SK-MEL-5 (cell line): ENCODE results near the gene HBM. TPM values are rescaled to one million over a fixed set of nuclear protein-coding genes. Genes with fewer than 3 reads are reported as not detected.
"Not testable (repeated sequence)": the region's sequence is repeated elsewhere in the genome, so short reads cannot be mapped to it uniquely, and the experiment has no call there.

ENCODE experiments used
- DNase-seq: peaks from one replicate; pipeline ENCODE4 v3.0.0-alpha.2; 2016; ENCODE audit warnings: low read depth, low spot score
- in situ Hi-C: cut with HindIII; loops from 2 replicates; pipeline ENCODE4 v1.10.0; 2016; ENCODE audit warnings: low sequenced_read_pairs, high pct_unique_total_duplicates, low pct_unique_long_range_greater_than_20kb
- total RNA-seq: library from RNA; depleted of rRNA; stranded (reverse); fragments of >200 nt; shearing (Covaris generic); gene quantifications from 2 replicates; pipeline ENCODE4 v1.2.3, GENCODE V29; 2014

Gene HBM
- total RNA-seq, 1 experiment from 2014 or later: not detected

DNA sequence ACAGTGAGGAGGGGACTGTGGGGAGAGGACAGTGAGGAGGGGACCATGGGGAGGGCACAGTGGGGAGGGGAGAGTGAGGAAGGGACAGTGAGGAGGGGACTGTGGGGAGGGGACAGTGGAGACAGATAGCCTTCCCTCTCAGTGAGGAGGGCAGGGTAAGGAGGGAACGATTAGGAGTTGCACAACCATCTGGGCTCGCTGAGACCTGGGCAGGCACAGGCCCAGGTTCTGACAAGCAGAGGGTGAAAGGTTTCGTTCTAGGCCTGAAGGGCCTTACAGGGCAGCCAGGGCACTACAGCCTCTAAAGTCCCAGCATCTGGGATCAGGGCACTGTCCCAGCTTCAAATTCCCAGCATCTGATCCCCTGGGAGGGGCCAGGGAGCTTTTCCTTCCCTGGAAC is 2.1 kb upstream of the HBM start:
- in situ Hi-C loops: not testable (repeated sequence)

GRCh38 chr16:164134-164823 is 1.5 kb upstream of the HBM start:
- DNase-seq, in situ Hi-C loops: not testable (repeated sequence)

More for the DNA sequence above, 2.1 kb upstream of the HBM start:
- DNase-seq: not testable (repeated sequence)

- in situ Hi-C loops: no loop called here
- DNase-seq: no peak
These were observed 795 bp upstream of the HBM start for GRCh38 chr16:164827-165538.

- in situ Hi-C loops: no loop called here
- no peak for DNase-seq
These were observed 770 bp downstream of the HBM start for GRCh38 chr16:166375-167121.

DNA sequence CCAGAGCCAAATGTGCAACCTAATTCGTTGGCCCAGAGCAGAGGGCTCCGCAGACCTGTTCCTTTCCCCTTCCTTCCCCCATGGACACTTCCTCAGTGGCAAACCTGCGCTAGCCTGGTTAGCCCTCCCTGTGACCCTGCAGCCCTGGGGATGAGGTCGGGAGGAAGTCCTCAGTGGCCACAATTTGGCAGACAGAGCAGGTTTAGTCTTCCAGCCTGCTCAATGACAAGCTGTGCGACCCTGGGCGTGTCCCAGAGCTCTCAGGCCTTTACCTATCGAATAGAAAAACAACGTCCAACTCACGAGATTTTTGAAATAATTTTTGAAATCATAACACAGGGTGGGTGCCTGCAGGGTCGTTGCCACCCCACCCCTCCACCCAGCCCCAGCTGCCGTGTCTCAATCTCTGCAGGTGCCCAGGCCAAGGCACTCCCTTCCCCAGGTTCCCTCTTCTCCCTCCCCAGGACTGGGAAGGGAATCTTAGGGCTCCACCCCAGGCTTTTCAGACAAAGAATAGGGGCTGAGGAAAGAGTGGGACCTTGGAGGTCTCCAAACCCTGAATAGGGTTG is 1.4 kb downstream of the HBM start:
- in situ Hi-C loops: no loop called here
- no peak for DNase-seq

- DNase-seq: no peak
- in situ Hi-C loops: no loop called here
These were observed 2.6 kb downstream of the HBM start for GRCh38 chr16:168424-168823.

- no peak for DNase-seq
- in situ Hi-C loops: no loop called here
These were observed 3.2 kb downstream of the HBM start for GRCh38 chr16:169014-169413.

DNA sequence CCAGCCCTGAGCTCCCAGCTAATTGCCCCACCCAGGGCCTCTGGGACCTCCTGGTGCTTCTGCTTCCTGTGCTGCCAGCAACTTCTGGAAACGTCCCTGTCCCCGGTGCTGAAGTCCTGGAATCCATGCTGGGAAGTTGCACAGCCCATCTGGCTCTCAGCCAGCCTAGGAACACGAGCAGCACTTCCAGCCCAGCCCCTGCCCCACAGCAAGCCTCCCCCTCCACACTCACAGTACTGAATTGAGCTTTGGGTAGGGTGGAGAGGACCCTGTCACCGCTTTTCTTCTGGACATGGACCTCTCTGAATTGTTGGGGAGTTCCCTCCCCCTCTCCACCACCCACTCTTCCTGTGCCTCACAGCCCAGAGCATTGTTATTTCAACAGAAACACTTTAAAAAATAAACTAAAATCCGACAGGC is 4.3 kb downstream of the HBM start:
- in situ Hi-C loops, DNase-seq: not testable (repeated sequence)

- in situ Hi-C loops: no loop called here
- no peak for DNase-seq
These were observed 5.0 kb downstream of the HBM start for GRCh38 chr16:170788-171187.

GRCh38 chr16:172374-172941 is 6.7 kb downstream of the HBM start, which contains the start of gene HBA2:
Gene HBA2 (plus strand): TSS chr16:172876. CDS start chr16:172913, 37 bp downstream.
- in situ Hi-C loops, DNase-seq: not testable (repeated sequence)

DNA sequence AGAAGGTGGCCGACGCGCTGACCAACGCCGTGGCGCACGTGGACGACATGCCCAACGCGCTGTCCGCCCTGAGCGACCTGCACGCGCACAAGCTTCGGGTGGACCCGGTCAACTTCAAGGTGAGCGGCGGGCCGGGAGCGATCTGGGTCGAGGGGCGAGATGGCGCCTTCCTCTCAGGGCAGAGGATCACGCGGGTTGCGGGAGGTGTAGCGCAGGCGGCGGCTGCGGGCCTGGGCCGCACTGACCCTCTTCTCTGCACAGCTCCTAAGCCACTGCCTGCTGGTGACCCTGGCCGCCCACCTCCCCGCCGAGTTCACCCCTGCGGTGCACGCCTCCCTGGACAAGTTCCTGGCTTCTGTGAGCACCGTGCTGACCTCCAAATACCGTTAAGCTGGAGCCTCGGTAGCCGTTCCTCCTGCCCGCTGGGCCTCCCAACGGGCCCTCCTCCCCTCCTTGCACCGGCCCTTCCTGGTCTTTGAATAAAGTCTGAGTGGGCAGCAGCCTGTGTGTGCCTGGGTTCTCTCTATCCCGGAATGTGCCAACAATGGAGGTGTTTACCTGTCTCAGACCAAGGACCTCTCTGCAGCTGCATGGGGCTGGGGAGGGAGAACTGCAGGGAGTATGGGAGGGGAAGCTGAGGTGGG is 7.6 kb downstream of the HBM start:
- DNase-seq, in situ Hi-C loops: not testable (repeated sequence)

DNA sequence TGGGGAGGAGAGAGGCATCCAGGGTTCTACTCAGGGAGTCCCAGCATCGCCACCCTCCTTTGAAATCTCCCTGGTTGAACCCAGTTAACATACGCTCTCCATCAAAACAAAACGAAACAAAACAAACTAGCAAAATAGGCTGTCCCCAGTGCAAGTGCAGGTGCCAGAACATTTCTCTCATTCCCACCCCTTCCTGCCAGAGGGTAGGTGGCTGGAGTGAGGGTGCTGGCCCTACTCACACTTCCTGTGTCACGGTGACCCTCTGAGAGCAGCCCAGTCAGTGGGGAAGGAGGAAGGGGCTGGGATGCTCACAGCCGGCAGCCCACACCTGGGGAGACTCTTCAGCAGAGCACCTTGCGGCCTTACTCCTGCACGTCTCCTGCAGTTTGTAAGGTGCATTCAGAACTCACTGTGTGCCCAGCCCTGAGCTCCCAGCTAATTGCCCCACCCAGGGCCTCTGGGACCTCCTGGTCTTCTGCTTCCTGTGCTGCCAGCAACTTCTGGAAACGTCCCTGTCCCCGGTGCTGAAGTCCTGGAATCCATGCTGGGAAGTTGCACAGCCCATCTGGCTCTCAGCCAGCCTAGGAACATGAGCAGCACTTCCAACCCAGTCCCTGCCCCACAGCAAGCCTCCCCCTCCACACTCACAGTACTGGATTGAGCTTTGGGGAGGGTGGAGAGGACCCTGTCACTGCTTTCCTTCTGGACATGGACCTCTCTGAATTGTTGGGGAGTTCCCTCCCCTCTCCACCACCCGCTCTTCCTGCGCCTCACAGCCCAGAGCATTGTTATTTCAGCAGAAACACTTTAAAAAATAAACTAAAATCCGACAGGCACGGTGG is 8.4 kb downstream of the HBM start:
- DNase-seq, in situ Hi-C loops: not testable (repeated sequence)

DNA sequence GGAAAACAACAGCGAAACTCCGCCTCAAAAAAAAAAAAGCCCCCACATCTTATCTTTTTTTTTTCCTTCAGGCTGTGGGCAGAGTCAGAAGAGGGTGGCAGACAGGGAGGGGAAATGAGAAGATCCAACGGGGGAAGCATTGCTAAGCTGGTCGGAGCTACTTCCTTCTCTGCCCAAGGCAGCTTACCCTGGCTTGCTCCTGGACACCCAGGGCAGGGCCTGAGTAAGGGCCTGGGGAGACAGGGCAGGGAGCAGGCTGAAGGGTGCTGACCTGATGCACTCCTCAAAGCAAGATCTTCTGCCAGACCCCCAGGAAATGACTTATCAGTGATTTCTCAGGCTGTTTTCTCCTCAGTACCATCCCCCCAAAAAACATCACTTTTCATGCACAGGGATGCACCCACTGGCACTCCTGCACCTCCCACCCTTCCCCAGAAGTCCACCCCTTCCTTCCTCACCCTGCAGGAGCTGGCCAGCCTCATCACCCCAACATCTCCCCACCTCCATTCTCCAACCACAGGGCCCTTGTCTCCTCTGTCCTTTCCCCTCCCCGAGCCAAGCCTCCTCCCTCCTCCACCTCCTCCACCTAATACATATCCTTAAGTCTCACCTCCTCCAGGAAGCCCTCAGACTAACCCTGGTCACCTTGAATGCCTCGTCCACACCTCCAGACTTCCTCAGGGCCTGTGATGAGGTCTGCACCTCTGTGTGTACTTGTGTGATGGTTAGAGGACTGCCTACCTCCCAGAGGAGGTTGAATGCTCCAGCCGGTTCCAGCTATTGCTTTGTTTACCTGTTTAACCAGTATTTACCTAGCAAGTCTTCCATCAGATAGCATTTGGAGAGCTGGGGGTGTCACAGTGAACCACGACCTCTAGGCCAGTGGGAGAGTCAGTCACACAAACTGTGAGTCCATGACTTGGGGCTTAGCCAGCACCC is 9.5 kb downstream of the HBM start:
- DNase-seq: no peak
- in situ Hi-C loops: no loop called here

GRCh38 chr16:176006-176405 is 10.2 kb downstream of the HBM start:
- DNase-seq, in situ Hi-C loops: not testable (repeated sequence)
